Stimulated activated CD8-positive, alpha-beta memory T cell treated with anti-CD3 and anti-CD28 coated beads, Interleukin-2, amount 100 ng/mL, for 48 hours (primary cell): ENCODE results near the gene GPR148.

Experiments
- DNase-seq, 2 donors: peaks; one replicate each; pipeline ENCODE4 v3.0.0-alpha.2; 2020; ENCODE audit warnings: low read depth in 2 of 2

GPR148 gene

DNA sequence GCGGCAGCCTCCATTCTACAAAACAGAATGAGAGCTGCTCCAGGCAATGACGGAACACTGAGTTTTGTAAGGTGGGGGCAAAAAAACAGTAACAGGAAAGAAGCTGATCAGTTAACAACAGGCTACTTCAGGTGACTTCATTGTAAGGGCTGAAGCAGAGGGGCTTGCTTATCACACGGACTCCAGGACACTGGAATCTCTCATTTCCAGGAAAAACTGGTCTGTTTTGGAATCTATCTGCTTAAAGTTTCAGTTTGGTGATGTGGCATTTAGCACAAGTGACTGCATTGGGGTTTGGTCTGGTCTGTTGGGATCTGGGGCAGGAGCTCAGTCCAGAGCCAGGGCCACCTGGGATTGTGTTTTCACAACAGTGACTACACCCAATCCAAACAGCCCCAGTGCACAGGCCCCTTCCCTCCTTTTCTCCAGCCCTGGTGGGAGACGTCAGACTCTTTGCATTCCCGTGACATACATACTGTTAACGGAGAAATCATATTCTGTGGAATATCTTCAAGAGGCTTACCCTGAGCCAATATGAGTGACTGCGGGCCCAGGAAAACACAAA, 40.6 kb downstream of the GPR148 start:
- DNase-seq = no peak

DNA sequence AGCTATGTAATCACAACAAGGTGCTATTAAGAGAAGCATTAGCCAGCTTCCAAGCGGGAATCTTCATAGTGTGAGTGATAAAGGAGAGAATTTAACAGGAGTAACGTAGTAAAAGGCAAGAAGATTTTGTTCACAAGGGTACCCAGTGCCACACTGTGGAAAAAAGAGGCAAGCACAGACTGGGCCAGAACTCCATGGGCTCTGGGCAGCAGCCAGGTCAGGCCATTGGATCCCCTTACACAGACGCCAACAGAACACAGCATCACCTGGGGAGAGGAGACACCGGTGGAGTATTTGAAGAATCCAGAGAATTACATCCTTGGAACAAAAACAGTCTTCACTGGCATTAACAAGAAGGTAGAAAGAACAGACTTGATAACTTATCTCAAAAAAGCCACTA, 47.7 kb downstream of the GPR148 start:
- no peak for DNase-seq

DNA sequence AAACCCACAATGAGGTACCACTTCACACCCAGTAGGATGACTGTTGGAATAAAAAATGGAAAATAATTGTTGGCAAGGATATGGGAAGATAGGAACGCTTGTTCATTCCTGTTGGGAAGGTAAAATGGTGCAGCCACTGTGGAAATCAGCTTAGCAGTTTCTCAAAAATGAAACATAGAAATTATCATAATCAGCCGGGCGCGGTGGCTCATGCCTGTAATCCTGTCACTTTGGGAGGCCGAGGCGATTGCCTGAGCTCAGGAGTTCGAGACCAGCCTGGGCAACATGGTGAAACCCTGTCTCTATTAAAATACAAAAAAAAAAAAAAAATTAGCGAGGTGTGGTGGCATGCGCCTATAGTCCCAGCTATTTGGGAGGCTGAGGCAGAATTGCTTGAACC, 49.9 kb downstream of the GPR148 start:
- no peak for DNase-seq
